ENCODE data around the gene NKAIN2. TPM values are rescaled to one million over a fixed set of nuclear protein-coding genes. Genes with fewer than 3 reads are reported as not detected.
A peak's percentile ranks its signal among the peaks of the same experiment; 100 is the strongest.
"Not testable (repeated sequence)": the region's sequence is repeated elsewhere in the genome, so short reads cannot be mapped to it uniquely, and the experiment has no call there.

Gene NKAIN2
- total RNA-seq, 1 experiment from 2014 or later: not detected

- DNase-seq: no peak
- Histone ChIP-seq H3K9me3 (replicated peaks) (no peaks in the 10 kb centered on the region), H3K4me3 (no peak overlapping the region)
Observed at GRCh38 chr6:124441450-124441849, 637.8 kb downstream of the NKAIN2 start.

GRCh38 chr6:124443541-124443940 is 639.9 kb downstream of the NKAIN2 start:
- Histone ChIP-seq H3K27me3 (no peaks in the 10 kb centered on the region), H3K9me3 (replicated peaks) (no peaks in the 10 kb centered on the region), H3K4me1 (no peaks in the 10 kb centered on the region), H3K36me3 (no peaks in the 10 kb centered on the region), H3K27ac (no peak overlapping the region), H3K4me3 (no peak overlapping the region)
- DNase-seq: no peak

More at GRCh38 chr6:124441450-124441849, 637.8 kb downstream of the NKAIN2 start:
- H3K36me3 ChIP-seq: no peaks in the 10 kb centered on the region
- H3K27me3 ChIP-seq: no peaks in the 10 kb centered on the region
- H3K27ac ChIP-seq: no peak overlapping the region
- no peaks in the 10 kb centered on the region for H3K4me1 ChIP-seq

- DNase-seq: no peak
- no peak overlapping the region for H3K4me3 ChIP-seq
- H3K4me1 ChIP-seq: no peaks in the 10 kb centered on the region
- no peaks in the 10 kb centered on the region for H3K27me3 ChIP-seq
- H3K36me3 ChIP-seq: no peaks in the 10 kb centered on the region
- no peak overlapping the region for H3K27ac ChIP-seq
- H3K9me3 ChIP-seq (replicated peaks): no peaks in the 10 kb centered on the region
Observed at GRCh38 chr6:124445581-124445980, 641.9 kb downstream of the NKAIN2 start.

- Histone ChIP-seq H3K4me1 (no peaks in the 10 kb centered on the region), H3K27ac (no peak overlapping the region), H3K9me3 (replicated peaks) (no peaks in the 10 kb centered on the region), H3K36me3 (no peaks in the 10 kb centered on the region), H3K27me3 (no peaks in the 10 kb centered on the region), H3K4me3 (no peak overlapping the region)
- no peak for DNase-seq
Observed at GRCh38 chr6:124446961-124447360, 643.3 kb downstream of the NKAIN2 start.

GRCh38 chr6:124459268-124459667 is 655.6 kb downstream of the NKAIN2 start:
- Histone ChIP-seq H3K36me3 (no peaks in the 10 kb centered on the region), H3K27me3 (no peaks in the 10 kb centered on the region; the same call in 1 of the 2 replicates), H3K27ac (no peak overlapping the region), H3K9me3 (replicated peaks) (no peaks in the 10 kb centered on the region), H3K4me1 (no peaks in the 10 kb centered on the region), H3K4me3 (no peak overlapping the region)
- no peak for DNase-seq

GRCh38 chr6:124462750-124463149 is 659.1 kb downstream of the NKAIN2 start:
- DNase-seq: no peak

GRCh38 chr6:124463271-124463670 is 659.6 kb downstream of the NKAIN2 start:
- no peaks in the 10 kb centered on the region for H3K27me3 ChIP-seq
- H3K36me3 ChIP-seq: no peaks in the 10 kb centered on the region
- no peak overlapping the region for H3K4me3 ChIP-seq
- DNase-seq: no peak
- no peaks in the 10 kb centered on the region for H3K4me1 ChIP-seq
- H3K27ac ChIP-seq: no peak overlapping the region
- H3K9me3 ChIP-seq (replicated peaks): no peaks in the 10 kb centered on the region

More at GRCh38 chr6:124462750-124463149, 659.1 kb downstream of the NKAIN2 start:
- Histone ChIP-seq H3K27me3 (no peaks in the 10 kb centered on the region), H3K36me3 (no peaks in the 10 kb centered on the region), H3K27ac (no peak overlapping the region), H3K9me3 (replicated peaks) (no peaks in the 10 kb centered on the region), H3K4me1 (no peaks in the 10 kb centered on the region), H3K4me3 (no peak overlapping the region)

- H3K36me3 ChIP-seq; H3K27ac ChIP-seq; H3K4me3 ChIP-seq; H3K9me3 ChIP-seq (replicated peaks); DNase-seq; H3K27me3 ChIP-seq; H3K4me1 ChIP-seq: not testable (repeated sequence)
Observed at GRCh38 chr6:124464600-124464999, 660.9 kb downstream of the NKAIN2 start.

GRCh38 chr6:124466949-124467348 is 663.3 kb downstream of the NKAIN2 start:
- no peak overlapping the region for H3K27ac ChIP-seq
- no peaks in the 10 kb centered on the region for H3K36me3 ChIP-seq
- H3K27me3 ChIP-seq: no peaks in the 10 kb centered on the region
- no peak for DNase-seq
- H3K4me1 ChIP-seq: no peaks in the 10 kb centered on the region
- H3K4me3 ChIP-seq: no peak overlapping the region
- H3K9me3 ChIP-seq (replicated peaks): no peaks in the 10 kb centered on the region

GRCh38 chr6:124467366-124467765 is 663.7 kb downstream of the NKAIN2 start:
- Histone ChIP-seq H3K36me3 (no peaks in the 10 kb centered on the region), H3K4me3 (no peak overlapping the region), H3K9me3 (replicated peaks) (no peaks in the 10 kb centered on the region), H3K27ac (no peak overlapping the region), H3K27me3 (no peaks in the 10 kb centered on the region), H3K4me1 (no peaks in the 10 kb centered on the region)
- DNase-seq: no peak

GRCh38 chr6:124470803-124471202 is 667.1 kb downstream of the NKAIN2 start:
- Histone ChIP-seq H3K27me3 (no peaks in the 10 kb centered on the region), H3K4me3 (no peak overlapping the region), H3K4me1 (no peaks in the 10 kb centered on the region), H3K9me3 (replicated peaks) (no peaks in the 10 kb centered on the region), H3K27ac (no peak overlapping the region), H3K36me3 (no peaks in the 10 kb centered on the region)
- DNase-seq: peak in 1 of 2 experiments; percentile 14

GRCh38 chr6:124475176-124475575 is 671.5 kb downstream of the NKAIN2 start:
- Histone ChIP-seq H3K36me3 (no peaks in the 10 kb centered on the region), H3K4me1 (no peaks in the 10 kb centered on the region), H3K9me3 (replicated peaks) (no peaks in the 10 kb centered on the region), H3K27ac (no peak overlapping the region), H3K4me3 (no peak overlapping the region), H3K27me3 (no peaks in the 10 kb centered on the region)
- no peak for DNase-seq

GRCh38 chr6:124478906-124479305 is 675.2 kb downstream of the NKAIN2 start:
- no peak for DNase-seq
- no peaks in the 10 kb centered on the region for H3K4me1 ChIP-seq
- no peak overlapping the region for H3K27ac ChIP-seq
- H3K27me3 ChIP-seq: no peaks in the 10 kb centered on the region
- no peaks in the 10 kb centered on the region for H3K36me3 ChIP-seq
- H3K9me3 ChIP-seq (replicated peaks): no peaks in the 10 kb centered on the region
- H3K4me3 ChIP-seq: no peak overlapping the region

GRCh38 chr6:124479991-124480430 is 676.3 kb downstream of the NKAIN2 start:
- Histone ChIP-seq H3K4me3 (no peak overlapping the region), H3K36me3 (no peaks in the 10 kb centered on the region), H3K4me1 (no peaks in the 10 kb centered on the region), H3K27ac (no peak overlapping the region), H3K27me3 (no peaks in the 10 kb centered on the region), H3K9me3 (replicated peaks) (no peaks in the 10 kb centered on the region)
- no peak for DNase-seq

- DNase-seq: no peak
- H3K27me3 ChIP-seq: no peaks in the 10 kb centered on the region
- H3K27ac ChIP-seq: no peak overlapping the region
- no peak overlapping the region for H3K4me3 ChIP-seq
- no peaks in the 10 kb centered on the region for H3K9me3 ChIP-seq (replicated peaks)
- no peaks in the 10 kb centered on the region for H3K4me1 ChIP-seq
- H3K36me3 ChIP-seq: no peaks in the 10 kb centered on the region
Observed at GRCh38 chr6:124482071-124482491, 678.4 kb downstream of the NKAIN2 start.

GRCh38 chr6:124487623-124488431 is 684.2 kb downstream of the NKAIN2 start:
- no peaks in the 10 kb centered on the region for H3K36me3 ChIP-seq
- no peaks in the 10 kb centered on the region for H3K27me3 ChIP-seq
- H3K9me3 ChIP-seq (replicated peaks): no peaks in the 10 kb centered on the region
- no peak overlapping the region for H3K4me3 ChIP-seq
- H3K4me1 ChIP-seq: peaks cover 4% of the 10 kb centered on the region; the same call in 1 of the 2 replicates
- no peak overlapping the region for H3K27ac ChIP-seq
- no peak for DNase-seq

All from SJCRH30 (cell line).